GM12878 (cell line): ENCODE data around the gene JMJD4. TPM values are rescaled to one million over a fixed set of nuclear protein-coding genes. Genes with fewer than 3 reads are reported as not detected.

Experiments used
- ATAC-seq: fragments of 200-7000 bp; cut with Tn5 transposase; 3 replicates; pipeline ENCODE4 v1.9.1; 2020; ENCODE audit warnings: mild to moderate bottlenecking, moderate library complexity
- BruUV-seq: library from RNA; stranded (reverse); fragments of 400-500 nt; replicated peaks from 2 replicates; lab custom pipeline; 2021; lab: Mats Ljungman, UMichigan
- CTCF ChIA-PET: fragments of 300-600 bp; sonication (Branson Sonifier 250); formaldehyde crosslinking; extraction: SDS; loops from one replicate; lab custom pipeline; 2021; ENCODE audit warnings: inconsistent platforms; lab: Yijun Ruan, JAX
- POLR2A ChIA-PET: fragments of 350-600 bp; formaldehyde crosslinking; extraction: SDS; loops from one replicate; lab custom pipeline; 2021; ENCODE audit warnings: inconsistent platforms; lab: Charles Lee
- RAD21 ChIA-PET: fragments of 300-600 bp; sonication (Branson Sonifier 250); formaldehyde crosslinking; loops from one replicate; lab custom pipeline; 2023; ENCODE audit warnings: antibody characterized with exemption; ENCODE audit not compliant: unreplicated experiment; lab: Charles Lee
- SMC1A ChIA-PET: fragments of 300-600 bp; sonication (Branson Sonifier 250); formaldehyde crosslinking; loops from one replicate; lab custom pipeline; 2023; ENCODE audit not compliant: unreplicated experiment, uncharacterized antibody; lab: Charles Lee
- DNase-seq: peaks from one replicate; pipeline ENCODE4 v3.0.0-alpha.2; 2011; ENCODE audit warnings: low read depth, low spot score
- FAIRE-seq: peaks from 3 replicates; lab custom pipeline; 2011; peaks lifted over from hg19 to GRCh38; lab: Jason Lieb, UNC
- H2AFZ ChIP-seq: 2 replicates; pipeline ENCODE4 v1.6.0; 2011; ENCODE audit warnings: low read depth, low read length, control low read depth; ENCODE audit not compliant: control insufficient read depth
- H3K27ac ChIP-seq: 2 replicates; pipeline ENCODE4 v1.5.1; 2011; ENCODE audit warnings: control low read depth; ENCODE audit not compliant: control insufficient read depth, insufficient read depth
- H3K27me3 ChIP-seq, 2 experiments: replicated peaks in 1 of 2; 2 replicates each; pipeline versions ENCODE4 v1.6.0 to v1.6.1; 2011; ENCODE audit warnings: low read length in 1 of 2; ENCODE audit not compliant: control insufficient read depth in 2 of 2, insufficient read depth in 2 of 2
- H3K36me3 ChIP-seq, 2 experiments: 2 replicates each; pipeline ENCODE4 v1.5.1; 2011; ENCODE audit warnings: low read length in 1 of 2; ENCODE audit not compliant: control insufficient read depth in 2 of 2, insufficient read depth in 2 of 2
- H3K4me1 ChIP-seq: 2 replicates; pipeline ENCODE4 v1.6.1; 2011; ENCODE audit warnings: mild to moderate bottlenecking, low read length, moderate library complexity, mixed read lengths; ENCODE audit not compliant: control insufficient read depth, insufficient read depth
- H3K4me2 ChIP-seq: 2 replicates; pipeline ENCODE4 v1.6.0; 2011; ENCODE audit warnings: control low read depth; ENCODE audit not compliant: control insufficient read depth, insufficient read depth
- H3K4me3 ChIP-seq: fragments of 200-600 bp; sonication (generic); 2 replicates; pipeline ENCODE4 v1.5.1; 2016
- H3K79me2 ChIP-seq: 2 replicates; pipeline ENCODE4 v1.6.0; 2011; ENCODE audit warnings: low read length; ENCODE audit not compliant: control insufficient read depth, insufficient read depth
- H3K9ac ChIP-seq: 2 replicates; pipeline ENCODE4 v1.8.0; 2011; ENCODE audit warnings: low read length, control low read depth, mixed read lengths; ENCODE audit not compliant: control insufficient read depth, insufficient read depth
- H3K9me3 ChIP-seq: replicated peaks from 3 replicates; pipeline ENCODE4 v1.5.1; 2011; ENCODE audit warnings: mild to moderate bottlenecking, low read length; ENCODE audit not compliant: control insufficient read depth, insufficient read depth
- H4K20me1 ChIP-seq: 2 replicates; pipeline ENCODE4 v1.6.0; 2011; ENCODE audit not compliant: control insufficient read depth, insufficient read depth
- BCL11A ChIP-seq: IDR thresholded peaks from 2 replicates; pipeline ENCODE4 v1.6.1; 2011; ENCODE audit warnings: low read depth, low read length
- BCLAF1 ChIP-seq: fragments of 450-650 bp; IDR thresholded peaks from 2 replicates; pipeline ENCODE4 v1.6.1; 2017; ENCODE audit warnings: antibody characterized with exemption, mild to moderate bottlenecking, moderate library complexity
- CBX3 ChIP-seq: fragments of 200-600 bp; sonication (generic); IDR thresholded peaks from 2 replicates; pipeline ENCODE4 v1.6.1; 2016; ENCODE audit warnings: low read depth, borderline replicate concordance
- CHD2 ChIP-seq: IDR thresholded peaks from 2 replicates; pipeline ENCODE4 v1.6.1; 2011; ENCODE audit warnings: low read depth, low read length, improper control_type of control experiment, borderline replicate concordance
- DPF2 ChIP-seq: fragments of 450-650 bp; IDR thresholded peaks from 2 replicates; pipeline ENCODE4 v1.6.1; 2017; ENCODE audit warnings: mild to moderate bottlenecking
- POLR2AphosphoS5 ChIP-seq: IDR thresholded peaks from 2 replicates; pipeline ENCODE4 v1.6.1; 2011; ENCODE audit warnings: mild to moderate bottlenecking, low read length, inconsistent platforms
- REST ChIP-seq: IDR thresholded peaks from 2 replicates; pipeline ENCODE4 v1.6.1; 2012; ENCODE audit warnings: mild to moderate bottlenecking, low read depth, low read length
- SMARCA5 ChIP-seq: fragments of 450-650 bp; IDR thresholded peaks from 2 replicates; pipeline ENCODE4 v1.6.1; 2017; ENCODE audit warnings: mild to moderate bottlenecking
- SPI1 ChIP-seq: IDR thresholded peaks from 2 replicates; pipeline ENCODE4 v1.6.1; 2011; ENCODE audit warnings: low read depth, mild to moderate bottlenecking, low read length, moderate library complexity, borderline replicate concordance; ENCODE audit not compliant: insufficient read depth
- TCF12 ChIP-seq: IDR thresholded peaks from 2 replicates; pipeline ENCODE4 v1.6.1; 2011; ENCODE audit warnings: low read depth, mild to moderate bottlenecking, low read length
- ZZZ3 ChIP-seq: IDR thresholded peaks from 2 replicates; pipeline ENCODE4 v1.6.1; 2011; ENCODE audit warnings: low read depth; ENCODE audit not compliant: control insufficient read depth, insufficient read length
- WGBS: methylation state at CpG from one replicate; pipeline ENCODE4 v1.1.6; 2016; ENCODE audit warnings: low lambda C conversion rate; ENCODE audit not compliant: insufficient replicate concordance, insufficient coverage; ENCODE audit errors: missing lambda C conversion rate; 5-methylcytosine and 5-hydroxymethylcytosine counted together
- in situ Hi-C: fragments of 300-500 bp; cut with MboI; formaldehyde crosslinking; loops from 9 replicates; pipeline ENCODE4 v1.14.3; 2018; ENCODE audit warnings: mixed read lengths
- intact Hi-C: fragments of 100-400 bp; cut with micrococcal nuclease; formaldehyde crosslinking; loops from one replicate; pipeline ENCODE4 v1.14.2; 2022; ENCODE audit not compliant: unreplicated experiment
- polyA plus RNA-seq, 11 experiments: library from polyadenylated mRNA; depleted of rRNA in 4 of 11; unstranded in 6 of 11; stranded (reverse) in 5 of 11; fragments of >200 nt; fragmentation: Nextera tagmentation in 4 of 11; fragmentation: Illumina TruSeq in 1 of 11; extraction: Ambion mirVana in 4 of 11; extraction: Trizol in 1 of 11; gene quantifications; 1 replicate in 1 of 11; 2 replicates in 10 of 11; pipeline versions ENCODE4 v1.2.1 to v1.2.3, GENCODE V29; 2011 to 2016; ENCODE audit warnings: inconsistent platforms in 2 of 11, missing spikeins in 2 of 11, low read depth in 1 of 11
- total RNA-seq, 4 experiments: library from RNA; depleted of rRNA in 3 of 4; stranded (reverse); fragments of >200 nt in 3 of 4; fragmentation: Illumina TruSeq in 1 of 4; extraction: Trizol in 1 of 4; gene quantifications; 2 replicates each; pipeline versions ENCODE4 v1.2.1 to v1.2.3, GENCODE V29; 2013 to 2021

Gene JMJD4
- total and polyA plus RNA-seq, 10 of the 15 experiments (the other 5 are each of a cell fraction or from before 2014, with no cell fraction given): 0.89 to 38.3 (median 18.4) TPM

GRCh38 chr1:227726924-227727599, 8.0 kb downstream of the JMJD4 start (continued):
- TF ChIP-seq TCF12: no peak
- TF ChIP-seq BCL11A: no peak
- no peak for TF ChIP-seq CHD2
- no peak for TF ChIP-seq DPF2
- peak; percentile 63; the same call in 1 of the 2 replicates for TF ChIP-seq SPI1
- TF ChIP-seq, all 136 proteins: peak for 4

GRCh38 chr1:227726318-227726717, 8.8 kb downstream of the JMJD4 start:
- POLR2A ChIA-PET: no interaction called here
- Histone ChIP-seq H3K27me3 (no peaks in the 10 kb centered on the region), H4K20me1 (no peaks in the 10 kb centered on the region), H3K4me1 (peaks cover 14% of the 10 kb centered on the region), H3K79me2 (no peaks in the 10 kb centered on the region)
- intact Hi-C loops (loop anchor here (5.0 to 10.0 kb wide), 2 partner anchors 164 to 242 kb away; partner anchors contain the start of gene ZNF678), in situ Hi-C loops (no loop called here)
- WGBS: 67% methylated on average over 3 of the region's 3 CpGs
- TF ChIP-seq REST (no peak), POLR2AphosphoS5 (no peak), SMARCA5 (no peak), BCLAF1 (no peak), CBX3 (no peak), ZZZ3 (no peak)
- TF ChIP-seq, all 136 proteins: peak for 0
- no peaks in the 10 kb centered on the region; a peak in 1 of 4 replicates for H3K36me3 ChIP-seq
- H2AFZ ChIP-seq: no peak overlapping the region
- no peak overlapping the region for H3K4me2 ChIP-seq
- RAD21 ChIA-PET: no interaction called here
- BruUV-seq: no TSS peak
- no peak overlapping the region for H3K4me3 ChIP-seq
- DNase-seq: no peak
- FAIRE-seq: no peak
- CTCF ChIA-PET: no interaction called here
- H3K9ac ChIP-seq: no peak overlapping the region
- H3K9me3 ChIP-seq: peaks cover 5% of the 10 kb centered on the region; the same call in 2 of the 3 replicates
- ATAC-seq: no peak
- SMC1A ChIA-PET: no interaction called here
- no peak overlapping the region for H3K27ac ChIP-seq
